ENCODE data around the gene MAB21L4.

DNA sequence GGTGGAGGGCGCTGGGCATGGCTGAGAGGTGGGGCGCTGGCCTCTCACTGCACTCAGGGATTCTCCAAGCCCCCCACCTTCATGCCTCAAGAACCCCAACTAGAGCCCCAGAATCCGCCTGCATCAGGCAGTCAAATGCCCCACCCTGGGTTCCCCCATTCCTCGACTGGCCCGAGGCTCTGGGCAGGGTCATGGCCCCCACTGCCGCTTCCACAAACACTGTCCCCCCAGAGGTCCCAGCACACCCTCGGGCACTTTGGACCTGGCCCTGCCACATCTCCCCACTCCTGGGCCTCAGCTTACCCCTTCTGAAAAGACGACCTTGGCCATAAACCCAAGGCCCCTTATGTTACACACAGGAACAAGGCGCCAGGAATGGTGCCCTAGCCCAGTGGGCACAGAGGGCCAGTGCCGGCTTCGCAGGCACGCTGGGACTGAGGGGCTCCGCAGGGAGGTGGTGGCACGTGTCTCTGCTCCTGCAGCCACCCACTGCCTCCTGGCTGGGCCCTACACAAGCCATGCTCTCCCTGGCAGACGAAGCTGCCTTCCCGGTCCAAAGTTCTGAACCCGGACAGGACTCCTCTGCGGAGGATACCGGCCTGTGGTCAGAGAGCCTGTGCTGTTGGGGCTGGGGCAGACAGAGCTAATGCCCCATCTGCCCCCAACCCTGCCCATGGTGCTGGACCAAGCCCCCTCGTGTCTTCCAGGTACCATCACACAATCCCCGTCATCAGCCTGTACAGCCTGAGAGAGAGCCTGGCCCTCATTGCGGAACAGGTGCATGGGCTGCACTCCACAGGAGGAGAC lies 20.5 kb downstream of the MAB21L4 start:
- TF ChIP-seq POLR2A (IDR thresholded peaks at IDR 0.05; ENCODE audit: extremely low read depth, insufficient read length) (no peak), CTCF (IDR thresholded peaks at IDR 0.05; ENCODE audit: low read depth, low read length) (no peak), MAX (IDR thresholded peaks at IDR 0.05; ENCODE audit: low read depth, low read length) (no peak), MYC (IDR thresholded peaks at IDR 0.05; ENCODE audit: low read depth, low read length) (no peak)
